Nephron progenitor cell (in vitro differentiated cells): Measurements from ENCODE around the gene SLC4A7.

Experiments
- DNase-seq: peaks from one replicate; pipeline ENCODE4 v3.0.0; 2021
- H3K27ac Mint-ChIP-seq: 2 replicates; pipeline ENCODE4 v1.8.0; 2021; ENCODE audit warnings: mild to moderate bottlenecking, moderate library complexity, mixed read lengths
- H3K27me3 Mint-ChIP-seq: 2 replicates; pipeline ENCODE4 v1.8.0; 2021; ENCODE audit warnings: mild to moderate bottlenecking, low read depth, mixed read lengths; ENCODE audit not compliant: poor library complexity
- H3K36me3 Mint-ChIP-seq: 2 replicates; pipeline ENCODE4 v1.8.0; 2021; ENCODE audit warnings: low read depth, mixed read lengths
- H3K4me1 Mint-ChIP-seq: 2 replicates; pipeline ENCODE4 v1.8.0; 2021; ENCODE audit warnings: mixed read lengths
- H3K4me3 Mint-ChIP-seq: 2 replicates; pipeline ENCODE4 v1.8.0; 2021; ENCODE audit warnings: mild to moderate bottlenecking, moderate library complexity, mixed read lengths
- H3K9me3 Mint-ChIP-seq: 2 replicates; pipeline ENCODE4 v1.8.0; 2021; ENCODE audit warnings: mild to moderate bottlenecking, moderate library complexity, mixed read lengths
- CTCF ChIP-seq: fragments of 200-600 bp; sonication (generic); IDR thresholded peaks from 2 replicates; pipeline ENCODE4 v1.5.0; 2021; ENCODE audit warnings: antibody characterized with exemption

The SLC4A7 gene

GRCh38 chr3:27345959-27346865 lies 138.0 kb downstream of the SLC4A7 start:
- Mint-ChIP-seq H3K27ac (no peak overlapping the region), H3K4me3 (no peak overlapping the region), H3K36me3 (no peaks in the 10 kb centered on the region), H3K27me3 (no peaks in the 10 kb centered on the region), H3K4me1 (no peaks in the 10 kb centered on the region), H3K9me3 (no peaks in the 10 kb centered on the region)
- DNase-seq, result no peak
- TF ChIP-seq CTCF, result no peak

GRCh38 chr3:27345493-27345892 lies 138.7 kb downstream of the SLC4A7 start:
- no peak for TF ChIP-seq CTCF
- H3K4me1 Mint-ChIP-seq, result no peaks in the 10 kb centered on the region
- no peaks in the 10 kb centered on the region for H3K27me3 Mint-ChIP-seq
- no peaks in the 10 kb centered on the region for H3K9me3 Mint-ChIP-seq
- H3K36me3 Mint-ChIP-seq, result no peaks in the 10 kb centered on the region
- H3K4me3 Mint-ChIP-seq, result no peak overlapping the region
- no peak overlapping the region for H3K27ac Mint-ChIP-seq
- no peak for DNase-seq

GRCh38 chr3:27345045-27345444 lies 139.1 kb downstream of the SLC4A7 start:
- no peak overlapping the region for H3K27ac Mint-ChIP-seq
- H3K4me3 Mint-ChIP-seq, result no peak overlapping the region
- no peaks in the 10 kb centered on the region for H3K36me3 Mint-ChIP-seq

GRCh38 chr3:27344192-27344591 lies 140.0 kb downstream of the SLC4A7 start:
- no peak for DNase-seq
- Mint-ChIP-seq H3K27ac (no peak overlapping the region), H3K27me3 (peaks cover 5% of the 10 kb centered on the region), H3K9me3 (no peaks in the 10 kb centered on the region), H3K4me3 (no peak overlapping the region), H3K4me1 (no peaks in the 10 kb centered on the region), H3K36me3 (no peaks in the 10 kb centered on the region)
- no peak for TF ChIP-seq CTCF

More at GRCh38 chr3:27345045-27345444, 139.1 kb downstream of the SLC4A7 start:
- peaks cover 4% of the 10 kb centered on the region for H3K27me3 Mint-ChIP-seq
- no peaks in the 10 kb centered on the region for H3K9me3 Mint-ChIP-seq
- DNase-seq, result no peak
- no peak for TF ChIP-seq CTCF
- H3K4me1 Mint-ChIP-seq, result no peaks in the 10 kb centered on the region

- DNase-seq, result no peak
- no peak for TF ChIP-seq CTCF
- Mint-ChIP-seq H3K27me3 (peaks cover 5% of the 10 kb centered on the region), H3K4me1 (no peaks in the 10 kb centered on the region), H3K27ac (no peak overlapping the region), H3K4me3 (no peak overlapping the region), H3K9me3 (peaks cover 9% of the 10 kb centered on the region), H3K36me3 (no peaks in the 10 kb centered on the region)
These were observed 141.9 kb downstream of the SLC4A7 start for GRCh38 chr3:27342267-27342666.

GRCh38 chr3:27340534-27340933 lies 143.7 kb downstream of the SLC4A7 start:
- H3K4me3 Mint-ChIP-seq, result no peak overlapping the region
- DNase-seq, result no peak
- no peak overlapping the region for H3K27ac Mint-ChIP-seq
- no peaks in the 10 kb centered on the region for H3K36me3 Mint-ChIP-seq
- peaks cover 16% of the 10 kb centered on the region for H3K9me3 Mint-ChIP-seq
- peaks cover 5% of the 10 kb centered on the region for H3K27me3 Mint-ChIP-seq
- H3K4me1 Mint-ChIP-seq, result no peaks in the 10 kb centered on the region
- no peak for TF ChIP-seq CTCF
